WTC11 (cell line): ENCODE measurements around the gene ZDHHC17. TPM values are rescaled to one million over a fixed set of nuclear protein-coding genes. Genes with fewer than 3 reads are reported as not detected.
A peak's percentile ranks its signal among the peaks of the same experiment; 100 is the strongest.
"Not testable (repeated sequence)": the region's sequence is repeated elsewhere in the genome, so short reads cannot be mapped to it uniquely, and the experiment has no call there.

ENCODE experiments used
- ATAC-seq: fragments of 200-7000 bp; cut with Tn5 transposase; 2 replicates; pipeline ENCODE4 v1.10.0; 2021; ENCODE audit warnings: mild to moderate bottlenecking, moderate library complexity
- CTCF ChIA-PET: fragments of 300-600 bp; sonication (Branson Sonifier 250); formaldehyde crosslinking; loops from one replicate; lab custom pipeline; 2021; ENCODE audit warnings: antibody characterized with exemption; lab: Charles Lee
- POLR2A ChIA-PET: fragments of 350-600 bp; sonication (Branson Sonifier 250); formaldehyde crosslinking; loops from one replicate; lab custom pipeline; 2021; ENCODE audit warnings: antibody characterized with exemption; lab: Charles Lee
- DNase-seq: peaks from one replicate; pipeline ENCODE4 v3.0.0; 2021; ENCODE audit warnings: low spot score
- H3K27ac Mint-ChIP-seq: 2 replicates; pipeline ENCODE4 v1.8.0; 2021; ENCODE audit warnings: mixed read lengths
- H3K27me3 Mint-ChIP-seq: 2 replicates; pipeline ENCODE4 v1.8.0; 2021; ENCODE audit warnings: low read depth, mild to moderate bottlenecking, moderate library complexity, mixed read lengths
- H3K36me3 Mint-ChIP-seq: 2 replicates; pipeline ENCODE4 v1.8.0; 2021; ENCODE audit warnings: mixed read lengths
- H3K4me1 Mint-ChIP-seq: 2 replicates; pipeline ENCODE4 v1.8.0; 2022; ENCODE audit warnings: mixed read lengths
- H3K4me3 Mint-ChIP-seq: 2 replicates; pipeline ENCODE4 v1.8.0; 2021; ENCODE audit warnings: mild to moderate bottlenecking, moderate library complexity, mixed read lengths
- H3K9me3 Mint-ChIP-seq: 2 replicates; pipeline ENCODE4 v1.8.0; 2021; ENCODE audit warnings: mixed read lengths
- GRHL2 ChIP-seq: fragments of 250-450 bp; sonication (Bioruptor Pico); IDR thresholded peaks from 2 replicates; pipeline ENCODE4 v1.8.0; 2022; ENCODE audit warnings: mild to moderate bottlenecking, moderate library complexity; ENCODE audit not compliant: insufficient replicate concordance, severe bottlenecking
- JAZF1 ChIP-seq: fragments of 250-450 bp; sonication (Bioruptor Pico); IDR thresholded peaks from 2 replicates; pipeline ENCODE4 v1.9.0; 2021; ENCODE audit warnings: moderate library complexity, mild to moderate bottlenecking, inconsistent platforms
- TCF7 ChIP-seq: sonication (generic); formaldehyde crosslinking; IDR thresholded peaks from 2 replicates; pipeline ENCODE4 v1.8.0; 2022; ENCODE audit warnings: mild to moderate bottlenecking, low read depth, missing genetic modification reagents, moderate library complexity
- ZNF317 ChIP-seq: sonication (generic); formaldehyde crosslinking; IDR thresholded peaks from 2 replicates; pipeline ENCODE4 v1.8.1; 2023; ENCODE audit warnings: low read depth, mild to moderate bottlenecking, moderate library complexity, missing genetic modification reagents, borderline replicate concordance
- ZNF396 ChIP-seq: fragments of 250-450 bp; sonication (Bioruptor Pico); IDR thresholded peaks from 2 replicates; pipeline ENCODE4 v1.8.0; 2021; ENCODE audit warnings: mild to moderate bottlenecking, moderate library complexity, borderline replicate concordance
- total RNA-seq: library from RNA; stranded (reverse); gene quantifications from 3 replicates; pipeline ENCODE4 v1.2.3, GENCODE V29; 2021
- TF ChIP-seq, protein P1 (sequence below): sonication (generic); formaldehyde crosslinking; IDR thresholded peaks from 2 replicates; pipeline ENCODE4 v1.8.1; 2023; ENCODE audit warnings: mild to moderate bottlenecking, missing genetic modification reagents
- TF ChIP-seq, protein P2 (sequence below): sonication (generic); formaldehyde crosslinking; IDR thresholded peaks from 2 replicates; pipeline ENCODE4 v1.8.1; 2022; ENCODE audit warnings: mild to moderate bottlenecking, moderate library complexity, missing genetic modification reagents
- TF ChIP-seq, protein P3 (sequence below): sonication (generic); formaldehyde crosslinking; IDR thresholded peaks from 2 replicates; pipeline ENCODE4 v1.8.0; 2023; ENCODE audit warnings: mild to moderate bottlenecking, missing genetic modification reagents
- TF ChIP-seq, protein P4 (sequence below): fragments of 250-450 bp; sonication (Bioruptor Pico); conservative IDR thresholded peaks from 2 replicates; pipeline ENCODE4 v1.9.0; 2021; ENCODE audit warnings: mild to moderate bottlenecking

Gene ZDHHC17
- total RNA-seq, 1 experiment from 2014 or later = 30.7 TPM

DNA sequence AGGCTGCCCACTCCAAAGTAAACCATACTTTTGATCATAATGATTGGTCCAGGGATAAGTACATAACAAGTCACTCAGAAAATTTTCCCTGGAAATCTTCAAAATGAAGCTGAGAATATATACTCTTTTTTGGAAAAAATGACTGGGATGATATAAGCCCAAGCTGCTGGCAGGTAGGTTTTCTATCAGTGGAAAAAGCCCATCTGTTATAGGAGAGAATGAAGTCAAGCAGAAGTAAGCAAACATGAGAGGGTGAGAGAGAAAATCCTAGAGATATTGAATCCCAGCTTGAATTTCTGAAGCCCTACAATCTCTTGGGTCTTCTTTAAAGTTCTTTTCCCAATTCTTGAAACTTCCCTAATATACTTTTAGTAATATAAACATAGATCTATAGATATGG, 37.3 kb upstream of the ZDHHC17 start:
- TF ChIP-seq, protein P1, sequence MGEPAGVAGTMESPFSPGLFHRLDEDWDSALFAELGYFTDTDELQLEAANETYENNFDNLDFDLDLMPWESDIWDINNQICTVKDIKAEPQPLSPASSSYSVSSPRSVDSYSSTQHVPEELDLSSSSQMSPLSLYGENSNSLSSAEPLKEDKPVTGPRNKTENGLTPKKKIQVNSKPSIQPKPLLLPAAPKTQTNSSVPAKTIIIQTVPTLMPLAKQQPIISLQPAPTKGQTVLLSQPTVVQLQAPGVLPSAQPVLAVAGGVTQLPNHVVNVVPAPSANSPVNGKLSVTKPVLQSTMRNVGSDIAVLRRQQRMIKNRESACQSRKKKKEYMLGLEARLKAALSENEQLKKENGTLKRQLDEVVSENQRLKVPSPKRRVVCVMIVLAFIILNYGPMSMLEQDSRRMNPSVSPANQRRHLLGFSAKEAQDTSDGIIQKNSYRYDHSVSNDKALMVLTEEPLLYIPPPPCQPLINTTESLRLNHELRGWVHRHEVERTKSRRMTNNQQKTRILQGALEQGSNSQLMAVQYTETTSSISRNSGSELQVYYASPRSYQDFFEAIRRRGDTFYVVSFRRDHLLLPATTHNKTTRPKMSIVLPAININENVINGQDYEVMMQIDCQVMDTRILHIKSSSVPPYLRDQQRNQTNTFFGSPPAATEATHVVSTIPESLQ (CRISPR knock-in tag) = no peak
- TF ChIP-seq TCF7 = no peak
- TF ChIP-seq, all 79 proteins: peak for 0
- POLR2A ChIA-PET = no interaction called here
- Mint-ChIP-seq H3K36me3 (no peaks in the 10 kb centered on the region), H3K4me1 (no peaks in the 10 kb centered on the region), H3K4me3 (no peak overlapping the region), H3K27ac (no peak overlapping the region), H3K27me3 (no peaks in the 10 kb centered on the region), H3K9me3 (no peaks in the 10 kb centered on the region)
- CTCF ChIA-PET = no interaction called here
- ATAC-seq (no peak), DNase-seq (no peak)

DNA sequence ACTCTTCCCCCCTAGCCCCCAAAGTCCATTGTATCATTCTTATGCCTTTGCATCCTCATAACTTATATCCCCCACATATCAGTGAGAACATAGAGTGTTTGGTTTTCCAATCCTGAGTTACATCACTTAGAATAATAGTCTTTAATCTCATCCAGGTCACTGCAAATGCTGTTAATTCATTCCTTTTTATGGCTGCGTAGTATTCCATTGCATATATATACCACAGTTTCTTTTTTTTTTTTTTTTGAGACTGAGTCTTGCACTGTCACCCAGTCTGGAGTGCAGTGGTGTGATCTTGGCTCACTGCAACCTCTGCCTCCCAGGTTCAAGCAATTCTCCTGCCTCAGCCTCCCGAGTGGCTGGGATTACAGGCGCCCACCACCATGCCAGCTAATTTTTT, 31.7 kb upstream of the ZDHHC17 start:
- CTCF ChIA-PET, DNase-seq, H3K4me1 Mint-ChIP-seq, H3K4me3 Mint-ChIP-seq, POLR2A ChIA-PET, H3K27ac Mint-ChIP-seq, ATAC-seq, H3K27me3 Mint-ChIP-seq: not testable (repeated sequence)
- Mint-ChIP-seq H3K9me3 (peaks cover 50% of the 10 kb centered on the region), H3K36me3 (peaks cover 50% of the 10 kb centered on the region)

- Mint-ChIP-seq H3K36me3 (peaks cover 67% of the 10 kb centered on the region), H3K9me3 (peaks cover 60% of the 10 kb centered on the region)
- H3K4me1 Mint-ChIP-seq, ATAC-seq, H3K27ac Mint-ChIP-seq, DNase-seq, H3K27me3 Mint-ChIP-seq, H3K4me3 Mint-ChIP-seq, POLR2A ChIA-PET: not testable (repeated sequence)
- peak; percentile 96 for TF ChIP-seq ZNF317 (CRISPR knock-in tag)
- CTCF ChIA-PET = interaction anchor here (0.7 to 1.6 kb wide), 2 partner anchors 39 to 107 kb away, joined by 4 read pairs; no protein-coding TSS in a partner anchor
Observed at GRCh38 chr12:76737689-76738088, 26.2 kb upstream of the ZDHHC17 start.

DNA sequence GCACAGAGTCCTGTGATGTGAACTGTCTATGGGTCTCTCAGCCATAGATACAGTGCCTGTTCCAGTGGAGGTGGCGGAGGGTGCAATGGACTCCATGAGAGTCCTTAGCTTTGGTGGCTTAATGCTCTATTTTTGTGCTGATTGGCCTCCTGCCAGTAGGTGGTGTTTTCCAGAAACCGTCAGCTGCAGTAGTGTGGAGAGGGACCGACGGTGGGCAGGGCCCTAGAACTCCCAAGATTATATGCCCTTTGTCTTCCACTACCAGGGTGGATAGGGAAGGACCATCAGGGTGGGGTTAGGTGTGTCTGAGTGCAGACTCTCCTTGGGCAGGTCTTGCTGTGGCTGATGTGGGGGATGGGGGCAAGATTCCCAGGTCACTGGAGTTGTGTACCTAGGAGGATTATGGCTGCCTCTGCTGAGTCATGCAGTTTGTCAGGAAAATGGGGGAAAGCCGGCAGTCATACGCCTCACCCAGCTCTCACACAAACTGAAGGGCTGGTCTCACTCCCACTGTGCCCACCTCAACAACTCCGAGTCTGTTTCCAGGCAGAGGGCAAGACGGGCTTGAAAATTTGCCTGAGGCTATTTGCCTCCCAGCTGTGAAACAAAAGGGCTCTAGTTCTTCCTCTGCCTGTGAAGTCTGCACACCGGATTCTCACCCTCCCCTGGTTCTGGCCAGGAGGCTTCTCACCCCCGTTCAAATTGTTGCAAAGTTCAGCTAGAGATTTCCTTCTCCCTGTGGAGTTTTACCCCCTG, 24.9 kb upstream of the ZDHHC17 start:
- ATAC-seq = peak; percentile 41; the same call in 1 of the 2 replicates
- Mint-ChIP-seq H3K4me1 (peaks cover 9% of the 10 kb centered on the region), H3K9me3 (peaks cover 47% of the 10 kb centered on the region), H3K27ac (no peak overlapping the region), H3K27me3 (peaks cover 8% of the 10 kb centered on the region; the same call in 1 of the 2 replicates), H3K36me3 (peaks cover 54% of the 10 kb centered on the region), H3K4me3 (no peak overlapping the region)
- CTCF ChIA-PET = interaction anchor here (1.5 to 1.6 kb wide), 2 partner anchors 17 to 108 kb away, joined by 4 read pairs; no protein-coding TSS in a partner anchor
- TF ChIP-seq, protein P2, sequence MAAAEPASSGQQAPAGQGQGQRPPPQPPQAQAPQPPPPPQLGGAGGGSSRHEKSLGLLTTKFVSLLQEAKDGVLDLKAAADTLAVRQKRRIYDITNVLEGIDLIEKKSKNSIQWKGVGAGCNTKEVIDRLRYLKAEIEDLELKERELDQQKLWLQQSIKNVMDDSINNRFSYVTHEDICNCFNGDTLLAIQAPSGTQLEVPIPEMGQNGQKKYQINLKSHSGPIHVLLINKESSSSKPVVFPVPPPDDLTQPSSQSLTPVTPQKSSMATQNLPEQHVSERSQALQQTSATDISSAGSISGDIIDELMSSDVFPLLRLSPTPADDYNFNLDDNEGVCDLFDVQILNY (CRISPR knock-in tag) = no peak
- TF ChIP-seq GRHL2 (CRISPR knock-in tag) = no peak
- TF ChIP-seq, protein P3, sequence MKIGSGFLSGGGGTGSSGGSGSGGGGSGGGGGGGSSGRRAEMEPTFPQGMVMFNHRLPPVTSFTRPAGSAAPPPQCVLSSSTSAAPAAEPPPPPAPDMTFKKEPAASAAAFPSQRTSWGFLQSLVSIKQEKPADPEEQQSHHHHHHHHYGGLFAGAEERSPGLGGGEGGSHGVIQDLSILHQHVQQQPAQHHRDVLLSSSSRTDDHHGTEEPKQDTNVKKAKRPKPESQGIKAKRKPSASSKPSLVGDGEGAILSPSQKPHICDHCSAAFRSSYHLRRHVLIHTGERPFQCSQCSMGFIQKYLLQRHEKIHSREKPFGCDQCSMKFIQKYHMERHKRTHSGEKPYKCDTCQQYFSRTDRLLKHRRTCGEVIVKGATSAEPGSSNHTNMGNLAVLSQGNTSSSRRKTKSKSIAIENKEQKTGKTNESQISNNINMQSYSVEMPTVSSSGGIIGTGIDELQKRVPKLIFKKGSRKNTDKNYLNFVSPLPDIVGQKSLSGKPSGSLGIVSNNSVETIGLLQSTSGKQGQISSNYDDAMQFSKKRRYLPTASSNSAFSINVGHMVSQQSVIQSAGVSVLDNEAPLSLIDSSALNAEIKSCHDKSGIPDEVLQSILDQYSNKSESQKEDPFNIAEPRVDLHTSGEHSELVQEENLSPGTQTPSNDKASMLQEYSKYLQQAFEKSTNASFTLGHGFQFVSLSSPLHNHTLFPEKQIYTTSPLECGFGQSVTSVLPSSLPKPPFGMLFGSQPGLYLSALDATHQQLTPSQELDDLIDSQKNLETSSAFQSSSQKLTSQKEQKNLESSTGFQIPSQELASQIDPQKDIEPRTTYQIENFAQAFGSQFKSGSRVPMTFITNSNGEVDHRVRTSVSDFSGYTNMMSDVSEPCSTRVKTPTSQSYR (CRISPR knock-in tag) = no peak
- TF ChIP-seq, protein P4, sequence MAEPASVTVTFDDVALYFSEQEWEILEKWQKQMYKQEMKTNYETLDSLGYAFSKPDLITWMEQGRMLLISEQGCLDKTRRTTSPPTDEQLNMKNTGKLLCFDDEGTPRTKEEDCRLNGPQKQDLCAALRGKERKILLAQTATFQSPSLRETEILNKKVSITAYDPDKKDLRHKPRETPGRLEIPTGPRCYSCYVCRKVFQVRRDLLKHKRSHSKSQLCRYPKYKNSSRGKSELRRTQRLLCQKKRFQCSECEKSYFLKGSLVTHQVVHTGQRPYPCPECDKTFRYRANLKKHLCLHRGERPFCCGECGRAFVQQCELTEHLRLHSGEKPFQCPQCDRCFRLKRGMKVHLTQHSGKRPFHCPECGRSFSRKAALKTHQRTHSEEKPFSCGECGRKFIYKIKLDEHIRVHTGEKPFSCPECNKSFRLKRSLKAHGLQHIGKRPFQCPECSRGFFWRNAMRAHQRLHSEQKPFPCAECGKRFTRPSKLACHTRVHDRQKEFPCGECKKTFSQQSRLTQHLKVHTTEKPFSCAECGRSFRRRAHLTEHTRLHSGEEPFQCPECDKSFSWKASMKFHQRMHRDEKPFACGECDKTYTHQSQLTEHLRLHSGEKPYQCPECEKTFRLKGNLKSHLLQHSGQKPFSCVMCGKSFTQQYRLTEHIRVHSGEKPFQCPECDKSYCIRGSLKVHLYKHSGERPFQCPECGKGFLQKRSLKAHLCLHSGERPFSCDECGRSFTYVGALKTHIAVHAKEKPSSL (CRISPR knock-in tag) = no peak
- TF ChIP-seq JAZF1 (CRISPR knock-in tag) = no peak
- TF ChIP-seq ZNF396 = no peak
- POLR2A ChIA-PET = no interaction called here
- no peak for DNase-seq
